ENCODE results near the gene DNAJC13. TPM values are rescaled to one million over a fixed set of nuclear protein-coding genes. Genes with fewer than 3 reads are reported as not detected.

Gene DNAJC13
- total and polyA plus RNA-seq, 2 of the 8 experiments (the other 6 are each of a cell fraction or from before 2014, with no cell fraction given), result 7.9 to 28.8 TPM

GRCh38 chr3:132535575-132536441, 118.5 kb downstream of the DNAJC13 start:
- Histone ChIP-seq H3K36me3 (ENCODE audit: control insufficient read depth in 2 of 4, insufficient read depth in 4 of 4, low read length in 3 of 4) (peaks cover 2 to 26% (median 13%) of the 10 kb centered on the region in 4 experiments; a peak in 6 of 8 replicates), H3K9ac (replicated peaks in 1 of 4; ENCODE audit: extremely low read depth in 1 of 4, low read depth in 3 of 4, low read length in 3 of 4) (no peak overlapping the region)
- 71% methylated on average over 7 of the region's 7 CpGs; no CpG with 5 or more reads in 1 of the 2 experiments for WGBS, 2 experiments (ENCODE audit: extremely low coverage in 1 of 2, insufficient coverage in 1 of 2, insufficient read length in 1 of 2, insufficient replicate concordance in 2 of 2, low coverage in 1 of 2, low lambda C conversion rate in 2 of 2, missing lambda C conversion rate in 1 of 2)
- TF ChIP-seq MAFK (IDR thresholded peaks at IDR 0.05; ENCODE audit: low read depth, low read length) (no peak), POU5F1 (IDR thresholded peaks at IDR 0.05; ENCODE audit: low read depth, low read length) (no peak), FOSL1 (IDR thresholded peaks at IDR 0.05; ENCODE audit: insufficient read depth, low read depth, low read length) (no peak), JUN (IDR thresholded peaks at IDR 0.05; ENCODE audit: low read depth, low read length) (no peak), MAX (IDR thresholded peaks at IDR 0.05) (peak; percentile 22; the same call in 1 of the 2 replicates), GTF2F1 (IDR thresholded peaks at IDR 0.05; ENCODE audit: borderline replicate concordance, low read depth, low read length) (no peak), SUZ12 (IDR thresholded peaks at IDR 0.05; ENCODE audit: low read length) (no peak), CEBPB (IDR thresholded peaks at IDR 0.05; ENCODE audit: low read depth, low read length) (no peak; the same call in 1 of the 2 replicates), CHD1 (IDR thresholded peaks at IDR 0.05; ENCODE audit: low read depth, low read length) (no peak), CREB1 (IDR thresholded peaks at IDR 0.05) (no peak), RBBP5 (IDR thresholded peaks at IDR 0.05; ENCODE audit: borderline replicate concordance, low read depth, low read length) (no peak), ATF3 (IDR thresholded peaks at IDR 0.05; ENCODE audit: insufficient read depth, low read depth, low read length) (no peak)

More at GRCh38 chr3:132535575-132536441, 118.5 kb downstream of the DNAJC13 start:
- Histone ChIP-seq H2BK12ac (ENCODE audit: low read depth, low read length) (no peak overlapping the region), H3K56ac (replicated peaks; ENCODE audit: insufficient read length, low read depth, low read length) (no peak overlapping the region), H3K9me3 (ENCODE audit: insufficient read depth in 2 of 2, low read depth in 1 of 2, low read length in 1 of 2) (no peaks in the 10 kb centered on the region), H2BK15ac (ENCODE audit: low read length) (no peak overlapping the region), H3K27ac (ENCODE audit: low read depth, low read length) (no peak overlapping the region), H3K27me3 (replicated peaks in 1 of 4; ENCODE audit: control insufficient read depth in 3 of 4, extremely low read depth in 1 of 4, insufficient read depth in 3 of 4, low read length in 3 of 4) (no peaks in the 10 kb centered on the region), H4K5ac (ENCODE audit: insufficient read length, low read depth, low read length) (no peak overlapping the region), H4K91ac (replicated peaks; ENCODE audit: insufficient read length, low read length) (no peak overlapping the region), H3K23ac (ENCODE audit: insufficient read length) (no peak overlapping the region), H2BK5ac (ENCODE audit: low read depth, low read length) (no peak overlapping the region), H2AFZ (ENCODE audit: low read length) (no peak overlapping the region), H3K79me1 (ENCODE audit: low read depth, low read length) (no peaks in the 10 kb centered on the region; the same call in 1 of the 2 replicates), H3K4me2 (ENCODE audit: insufficient read depth in 1 of 2, low read depth in 2 of 2, low read length in 2 of 2) (no peak overlapping the region), H2AK5ac (ENCODE audit: low read depth, low read length) (no peak overlapping the region), H2BK120ac (replicated peaks; ENCODE audit: low read depth, low read length) (no peak overlapping the region), H2BK20ac (ENCODE audit: low read length) (no peak overlapping the region), H4K20me1 (replicated peaks in 1 of 2; ENCODE audit: control insufficient read depth in 1 of 2, insufficient read depth in 2 of 2, low read length in 2 of 2) (no peaks in the 10 kb centered on the region), H3K4ac (replicated peaks; ENCODE audit: insufficient read length, low read depth, low read length) (no peak overlapping the region), H3K4me1 (replicated peaks in 1 of 4; ENCODE audit: control insufficient read depth in 3 of 4, insufficient read depth in 4 of 4, low read length in 3 of 4) (no peaks in the 10 kb centered on the region), H3K14ac (ENCODE audit: insufficient read length) (no peak overlapping the region), H3K23me2 (ENCODE audit: low read depth, low read length) (no peaks in the 10 kb centered on the region), H3K18ac (ENCODE audit: extremely low read depth, low read length) (no peak overlapping the region), H4K8ac (ENCODE audit: extremely low read depth, insufficient read depth, low read length) (no peak overlapping the region), H3K79me2 (ENCODE audit: control insufficient read depth in 1 of 2, insufficient read depth in 2 of 2, low read length in 2 of 2) (no peaks in the 10 kb centered on the region), H3K4me3 (ENCODE audit: extremely low read depth in 1 of 4, insufficient read depth in 2 of 4, low read depth in 3 of 4, low read length in 4 of 4) (no peak overlapping the region)
- FAIRE-seq (peak; percentile 92), DNase-seq (ENCODE audit: low read depth in 1 of 2, low spot score in 2 of 2) (peak; percentile 17 to 67)
- POLR2A ChIA-PET (ENCODE audit: partially characterized antibody), result no interaction called here
- CTCF ChIA-PET (ENCODE audit: partially characterized antibody), result interaction anchor here (0.8 to 8.7 kb wide), 27 partner anchors 9 to 135 kb away, joined by 3 to 163 read pairs (median 5); no protein-coding TSS in a partner anchor
